HG03025 (cell line): ENCODE results near the gene XRCC1.
"Not testable (repeated sequence)": the region's sequence is repeated elsewhere in the genome, so short reads cannot be mapped to it uniquely, and the experiment has no call there.

ENCODE experiments used
- ATAC-seq: cut with Tn5 transposase; IDR thresholded peaks from one replicate; pipeline ENCODE4 v1.9.1; 2021; ENCODE audit warnings: mild to moderate bottlenecking, moderate library complexity; ENCODE audit not compliant: unreplicated experiment, low FRiP score

The XRCC1 gene

GRCh38 chr19:43548706-43549105 lies 26.6 kb downstream of the XRCC1 start:
- no peak for ATAC-seq

DNA sequence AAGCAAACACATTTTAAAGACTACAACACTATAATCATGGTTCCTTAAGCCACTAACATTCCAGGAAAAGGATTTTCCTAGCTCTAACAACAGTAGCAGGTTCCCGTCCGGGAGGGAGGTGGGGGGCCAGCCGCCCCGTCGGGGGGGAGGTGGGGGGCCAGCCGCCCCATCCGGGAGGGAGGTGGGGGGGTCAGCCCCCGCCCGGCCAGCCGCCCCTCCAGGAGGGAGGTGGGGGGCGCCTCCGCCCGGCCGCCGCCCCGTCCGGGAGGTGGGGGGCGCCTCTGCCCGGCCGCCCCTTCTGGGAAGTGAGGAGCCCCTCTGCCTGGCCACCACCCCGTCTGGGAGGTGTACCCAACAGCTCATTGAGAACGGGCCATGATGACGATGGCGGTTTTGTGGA lies 27.4 kb downstream of the XRCC1 start:
- not testable (repeated sequence) for ATAC-seq

GRCh38 chr19:43546581-43546980 lies 28.7 kb downstream of the XRCC1 start:
- ATAC-seq, result no peak

- no peak for ATAC-seq
Observed at GRCh38 chr19:43545981-43546380, 29.3 kb downstream of the XRCC1 start.

- no peak for ATAC-seq
Observed at GRCh38 chr19:43545276-43545675, 30.1 kb downstream of the XRCC1 start.

- no peak for ATAC-seq
Observed at GRCh38 chr19:43544077-43544476, 31.2 kb downstream of the XRCC1 start.

- ATAC-seq, result no peak
Observed at GRCh38 chr19:43541920-43542650, 33.2 kb downstream of the XRCC1 start.

GRCh38 chr19:43540381-43540780 lies 34.9 kb downstream of the XRCC1 start:
- ATAC-seq, result no peak

DNA sequence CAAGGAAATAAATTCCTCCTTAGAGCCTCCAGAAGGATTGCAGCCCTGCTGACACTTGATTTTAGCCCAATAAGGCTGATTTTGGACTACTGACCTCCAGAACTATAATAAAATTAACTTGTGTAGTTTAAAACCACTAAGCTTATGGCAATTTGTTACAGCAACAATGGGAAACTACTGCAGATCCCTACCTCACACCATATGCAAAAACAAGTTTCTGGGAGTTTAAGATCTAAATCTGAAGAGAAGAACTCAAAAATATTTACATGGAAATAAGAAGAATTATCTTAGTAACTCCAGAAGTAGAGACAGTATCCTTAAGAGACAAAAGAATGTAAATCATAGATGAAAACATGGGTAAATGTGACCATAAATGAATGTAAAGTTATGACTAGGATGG lies 36.4 kb downstream of the XRCC1 start:
- no peak for ATAC-seq

- no peak for ATAC-seq
Observed at GRCh38 chr19:43534816-43535761, 40.2 kb downstream of the XRCC1 start.

GRCh38 chr19:43534305-43534815 lies 41.0 kb downstream of the XRCC1 start:
- no peak for ATAC-seq

DNA sequence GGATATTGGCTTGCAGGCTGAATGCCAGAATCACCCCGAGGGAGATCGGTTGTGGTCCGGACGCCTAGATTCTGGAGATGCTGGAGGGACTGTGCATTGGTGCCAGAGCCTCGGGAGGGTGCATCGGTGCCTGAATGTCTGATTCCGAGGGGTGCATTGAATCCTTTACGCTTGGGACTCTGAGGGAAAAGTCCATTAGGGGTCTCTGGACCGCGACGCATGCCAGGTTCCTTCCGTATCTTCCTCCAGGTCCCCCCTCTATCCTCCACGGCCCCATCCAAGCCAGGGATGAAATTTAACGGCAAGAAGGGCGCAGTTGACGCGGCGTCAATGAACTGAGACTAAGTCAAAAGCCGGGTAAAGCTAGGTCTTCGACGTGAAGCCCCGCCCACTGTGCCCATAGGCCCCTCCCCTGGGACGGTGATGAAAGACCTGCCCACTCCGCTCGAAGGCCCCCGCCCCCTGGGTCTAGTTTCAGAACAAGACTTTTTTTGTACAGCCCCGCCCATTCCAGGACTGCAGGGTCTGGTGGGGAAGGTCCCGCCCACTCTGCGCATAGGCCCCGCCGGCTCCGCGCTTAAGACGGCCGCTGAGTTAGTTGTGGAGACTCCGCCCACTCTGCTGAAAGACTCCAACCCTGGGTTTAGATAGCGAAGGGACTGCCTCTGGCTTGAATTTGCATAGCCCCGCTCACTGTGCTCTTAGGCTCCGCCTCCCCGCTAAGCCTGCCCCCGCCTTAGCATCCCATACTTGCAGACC lies 41.6 kb downstream of the XRCC1 start:
- peak; percentile 35 for ATAC-seq

GRCh38 chr19:43532962-43533545 lies 42.3 kb downstream of the XRCC1 start, which contains the start of gene ZNF575:
ZNF575 (plus strand) TSS chr19:43533188; CDS start chr19:43534423, 1,235 bp downstream.
- ATAC-seq, result peak; percentile 65

GRCh38 chr19:43532571-43532961 lies 42.8 kb downstream of the XRCC1 start:
- ATAC-seq, result no peak

DNA sequence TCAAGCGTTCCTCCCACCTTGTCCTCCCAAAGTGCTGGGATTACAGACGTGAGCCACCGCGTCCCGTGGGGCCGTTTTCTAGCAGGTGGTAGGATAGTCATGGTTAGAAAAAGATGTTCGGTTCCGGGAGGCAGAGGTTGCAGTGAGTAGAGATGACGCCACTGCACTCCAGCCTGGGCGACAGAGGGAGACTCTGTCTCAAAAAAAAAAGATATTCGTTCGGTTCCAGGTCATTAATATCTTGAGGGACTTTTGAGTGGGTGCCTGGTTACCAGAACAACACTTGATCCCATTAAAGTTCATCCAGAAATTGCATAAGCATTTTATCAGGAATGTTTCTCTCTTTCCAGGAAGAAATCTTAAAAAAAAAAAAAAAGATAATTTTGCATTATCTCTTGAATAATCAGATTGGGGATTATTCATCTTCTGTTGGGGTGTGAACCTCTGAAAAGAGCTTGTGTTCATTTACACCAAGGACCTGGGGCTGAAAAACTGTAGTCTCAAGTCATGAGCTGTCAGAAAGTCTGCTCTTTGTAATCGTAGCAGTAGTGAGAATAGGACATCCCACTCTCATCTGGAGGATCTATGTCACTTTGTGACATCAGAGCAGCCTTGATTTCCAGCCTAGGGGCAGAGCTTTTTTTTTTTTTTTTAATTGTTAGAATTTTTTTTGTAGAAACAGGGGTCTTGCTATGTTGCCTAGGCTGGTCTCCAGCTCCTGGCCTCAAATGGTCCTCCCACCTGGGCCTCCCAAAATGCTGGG lies 47.3 kb downstream of the XRCC1 start:
- no peak for ATAC-seq

DNA sequence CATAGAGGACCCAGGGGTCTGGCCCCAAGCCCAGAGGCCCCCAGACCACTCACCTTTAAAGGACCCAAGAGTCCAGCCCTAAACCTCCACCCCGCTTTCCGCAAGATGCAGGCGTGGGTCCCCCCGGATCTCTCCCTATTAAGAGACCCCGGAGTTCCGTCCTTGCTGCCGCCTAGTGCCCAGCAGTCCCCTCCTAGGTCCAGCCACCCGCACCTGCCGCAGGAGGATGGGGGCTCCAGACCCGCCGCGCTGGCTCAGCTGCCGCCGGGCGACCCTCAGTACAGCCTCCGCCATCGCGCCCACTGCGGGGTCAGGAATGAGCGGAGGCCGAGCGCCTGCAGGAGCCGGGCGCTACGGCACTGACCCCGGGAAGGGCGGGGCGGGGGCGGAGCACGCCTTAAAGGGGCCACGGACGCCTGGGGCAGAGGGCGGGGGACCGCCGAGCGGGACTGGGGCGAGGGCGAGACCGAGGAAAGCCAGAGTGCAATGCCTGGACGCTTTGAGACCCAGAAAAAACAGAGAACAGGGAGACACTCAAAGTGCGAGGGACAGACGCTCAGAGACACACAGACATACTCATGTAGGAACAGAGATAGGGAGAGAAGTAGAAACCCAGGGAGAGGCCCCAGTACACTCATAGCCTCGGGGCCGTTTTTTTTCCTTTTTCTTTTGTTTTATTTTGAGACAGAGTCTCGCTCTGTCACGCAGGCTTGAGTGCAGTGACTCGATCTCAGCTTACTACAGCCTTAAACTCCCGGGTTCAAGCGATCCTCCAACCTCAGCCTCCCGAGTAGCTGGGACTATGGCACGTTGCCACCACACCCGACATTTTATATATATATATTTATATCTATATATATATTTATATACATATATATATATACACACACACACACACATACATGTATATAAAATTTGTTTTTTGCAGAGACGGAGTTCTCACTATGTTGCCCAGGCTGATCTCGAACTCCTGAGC lies 48.2 kb downstream of the XRCC1 start, which contains the start of gene ETHE1:
ETHE1 (minus strand) TSS at position 318 of the 976 bp plus-strand sequence; CDS start at position 294, 24 bp downstream.
- no peak for ATAC-seq

GRCh38 chr19:43525836-43526771 lies 49.2 kb downstream of the XRCC1 start:
- no peak for ATAC-seq
